ENCODE results near the gene OR1J1.
A peak's percentile ranks its signal among the peaks of the same experiment; 100 is the strongest.

The OR1J1 gene, protein sequence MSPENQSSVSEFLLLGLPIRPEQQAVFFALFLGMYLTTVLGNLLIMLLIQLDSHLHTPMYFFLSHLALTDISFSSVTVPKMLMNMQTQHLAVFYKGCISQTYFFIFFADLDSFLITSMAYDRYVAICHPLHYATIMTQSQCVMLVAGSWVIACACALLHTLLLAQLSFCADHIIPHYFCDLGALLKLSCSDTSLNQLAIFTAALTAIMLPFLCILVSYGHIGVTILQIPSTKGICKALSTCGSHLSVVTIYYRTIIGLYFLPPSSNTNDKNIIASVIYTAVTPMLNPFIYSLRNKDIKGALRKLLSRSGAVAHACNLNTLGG

DNA sequence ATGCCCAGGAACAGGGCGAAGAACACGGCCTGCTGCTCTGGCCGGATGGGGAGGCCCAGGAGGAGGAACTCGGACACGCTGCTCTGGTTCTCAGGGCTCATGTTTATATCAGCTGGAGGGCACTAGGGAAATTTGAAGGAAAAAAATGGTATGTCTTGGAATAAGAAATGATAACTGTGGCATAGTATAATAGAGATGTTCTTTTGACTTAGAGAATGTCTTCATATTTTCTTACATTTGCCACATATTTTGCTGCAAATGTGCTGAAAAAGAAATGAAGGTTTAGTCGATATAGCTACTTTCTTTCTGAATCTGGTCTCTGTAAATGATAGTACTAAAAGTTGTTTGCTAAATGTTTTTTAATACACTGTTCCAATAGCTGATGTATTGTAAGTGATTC, at the start of gene OR1J1:
Gene OR1J1 (minus strand): TSS at position 101 of the 400 bp plus-strand sequence. CDS start 0 bp downstream, at position 101.
- no peak for DNase-seq (ENCODE audit: low read depth)

DNA sequence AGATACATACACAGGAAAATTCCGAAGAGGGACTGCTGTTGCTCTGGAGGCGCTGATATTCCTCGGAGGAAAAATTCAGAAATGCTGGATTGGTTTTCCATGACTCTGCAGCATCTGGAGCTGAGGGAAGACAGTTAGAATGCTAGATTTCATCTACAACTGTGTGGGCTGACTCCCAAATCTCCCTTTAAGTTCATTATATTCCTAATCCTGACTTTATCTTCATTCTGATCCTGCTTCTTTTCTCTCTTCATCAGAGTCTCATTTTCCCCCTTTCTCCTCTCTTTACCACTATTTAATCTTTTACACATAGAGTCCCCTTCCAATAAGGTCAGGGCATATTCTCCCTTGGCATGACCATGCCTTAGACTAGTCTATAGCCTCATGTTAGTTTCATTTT, 49.5 kb upstream of the OR1J1 start, which contains the start of gene OR1N1:
Gene OR1N1 (minus strand): TSS at position 101 of the 400 bp plus-strand sequence. CDS start 0 bp downstream, at position 101.
- DNase-seq (ENCODE audit: low read depth), result no peak

DNA sequence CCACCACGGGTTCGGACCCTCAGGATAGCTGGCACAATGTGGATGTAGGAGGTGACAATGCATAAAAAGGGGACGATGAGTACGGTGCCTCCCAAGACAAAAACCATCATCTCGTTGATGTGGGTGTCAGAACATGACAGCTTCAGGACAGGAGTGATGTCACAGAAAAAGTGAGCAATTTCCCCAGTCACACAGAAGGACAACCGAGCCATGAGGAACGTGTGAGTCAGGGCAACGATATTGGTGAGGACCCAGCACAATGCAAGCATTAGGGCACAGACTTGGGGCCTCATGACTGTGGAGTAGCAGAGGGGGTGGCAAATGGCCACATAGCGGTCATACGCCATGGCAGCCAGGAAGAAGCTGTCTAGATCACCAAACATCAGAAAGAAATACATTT, 48.9 kb upstream of the OR1J1 start:
- DNase-seq (ENCODE audit: low read depth), result no peak

DNA sequence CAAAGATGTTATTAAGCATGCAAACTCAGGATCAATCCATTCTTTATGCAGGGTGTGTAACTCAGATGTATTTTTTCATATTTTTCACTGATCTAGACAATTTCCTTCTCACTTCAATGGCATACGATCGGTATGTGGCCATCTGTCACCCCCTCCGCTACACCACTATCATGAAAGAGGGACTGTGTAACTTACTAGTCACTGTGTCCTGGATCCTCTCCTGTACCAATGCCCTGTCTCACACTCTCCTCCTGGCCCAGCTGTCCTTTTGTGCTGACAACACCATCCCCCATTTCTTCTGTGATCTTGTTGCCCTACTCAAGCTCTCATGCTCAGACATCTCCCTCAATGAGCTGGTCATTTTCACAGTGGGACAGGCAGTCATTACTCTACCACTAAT, 41.6 kb upstream of the OR1J1 start:
- DNase-seq (ENCODE audit: low read depth), result no peak

DNA sequence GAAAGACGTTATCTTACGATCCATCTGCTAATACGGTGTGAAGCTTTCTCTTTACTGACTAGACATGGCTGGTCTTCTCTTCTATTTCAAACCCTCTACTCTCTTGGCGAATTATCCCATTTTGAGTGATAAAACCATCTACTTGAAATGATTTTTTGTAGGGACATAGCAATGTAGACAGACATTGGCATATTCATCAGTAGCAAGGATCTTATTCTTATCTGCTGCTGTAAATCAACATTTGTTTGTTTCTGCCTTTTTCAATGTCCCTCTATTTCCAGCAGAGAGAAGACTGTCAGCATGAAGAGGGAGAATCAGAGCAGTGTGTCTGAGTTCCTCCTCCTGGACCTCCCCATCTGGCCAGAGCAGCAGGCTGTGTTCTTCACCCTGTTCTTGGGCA, 41.1 kb upstream of the OR1J1 start, which contains the start of gene OR1J4:
Gene OR1J4 (plus strand): TSS at position 301 of the 400 bp plus-strand sequence. CDS start 0 bp downstream, at position 301.
- DNase-seq (ENCODE audit: low read depth), result no peak

DNA sequence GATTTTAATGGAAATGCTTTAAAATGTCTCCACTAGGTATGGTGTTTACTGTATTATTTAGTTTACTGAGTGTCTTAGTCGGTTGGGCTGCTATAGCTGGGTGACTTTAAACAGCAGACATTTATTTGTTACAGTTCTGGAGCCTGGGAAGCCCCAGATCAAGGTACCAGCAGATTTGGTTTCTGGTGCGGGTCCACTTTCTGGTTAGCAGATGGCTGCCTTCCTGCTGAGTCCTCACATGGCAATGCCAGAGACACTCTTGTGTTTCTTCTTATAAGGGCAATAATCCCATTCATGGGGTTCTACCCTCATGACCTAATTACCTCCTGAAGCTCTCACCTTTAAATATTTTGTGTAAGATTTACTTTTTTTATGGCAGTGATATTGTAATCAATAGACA, 40.5 kb upstream of the OR1J1 start:
- no peak for DNase-seq (ENCODE audit: low read depth)

DNA sequence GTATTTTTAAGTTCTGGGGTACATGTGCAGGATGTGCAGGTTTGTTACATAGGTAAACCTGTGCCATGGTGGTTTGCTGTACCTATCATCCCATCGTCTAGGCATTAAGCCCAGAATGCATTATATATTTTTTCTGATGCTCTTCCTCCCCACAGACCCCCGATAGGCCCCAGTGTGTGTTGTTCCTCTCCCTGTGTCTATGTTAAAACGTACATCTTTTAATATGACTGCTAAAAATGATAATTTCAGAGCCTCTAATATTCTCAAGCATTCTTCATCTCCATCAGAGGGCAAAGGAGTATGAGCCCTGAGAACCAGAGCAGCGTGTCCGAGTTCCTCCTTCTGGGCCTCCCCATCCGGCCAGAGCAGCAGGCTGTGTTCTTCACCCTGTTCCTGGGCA, 32.8 kb upstream of the OR1J1 start, which contains the start of gene OR1J2:
Gene OR1J2 (plus strand): TSS at position 301 of the 400 bp plus-strand sequence. CDS start 0 bp downstream, at position 301.
- DNase-seq (ENCODE audit: low read depth), result no peak

DNA sequence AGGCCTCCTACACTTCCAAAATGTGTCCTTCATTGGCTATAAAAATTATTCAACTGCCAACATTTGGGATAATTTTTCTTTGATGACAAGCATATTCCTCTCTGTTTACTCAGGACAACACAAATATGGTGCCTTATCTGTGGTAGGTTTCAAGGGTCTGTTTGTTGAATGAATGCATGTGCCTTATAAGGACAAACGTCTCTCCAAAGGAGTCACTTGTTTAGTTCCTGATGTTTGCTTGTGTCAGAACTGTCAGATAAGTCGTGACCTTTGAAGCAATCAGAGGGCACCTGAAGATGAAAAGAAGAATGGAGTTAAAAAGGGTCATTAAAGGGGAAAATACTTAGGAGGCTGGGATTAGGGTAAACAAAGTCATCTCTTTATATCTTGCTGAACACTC, 29.2 kb upstream of the OR1J1 start:
- no peak for DNase-seq (ENCODE audit: low read depth)

DNA sequence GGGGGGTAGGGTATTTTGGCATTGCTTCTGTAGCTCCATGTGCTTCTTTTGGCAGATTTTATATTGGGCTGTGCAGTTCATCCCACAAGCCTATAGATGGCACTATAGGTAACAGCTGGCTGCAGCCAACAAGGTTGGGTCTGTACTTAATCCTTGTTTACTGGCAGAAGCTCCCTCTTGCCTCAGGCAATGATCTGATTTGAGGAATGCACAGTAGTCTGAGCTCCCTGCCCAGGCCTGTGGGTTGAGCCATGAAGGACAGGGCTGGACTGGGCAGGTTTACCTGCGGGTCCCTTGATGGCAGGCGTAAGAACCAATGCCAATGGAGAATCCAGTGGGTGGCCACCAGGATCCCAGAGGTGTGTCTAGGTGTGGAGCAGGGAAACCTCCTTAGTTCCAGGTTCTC, 21.2 kb upstream of the OR1J1 start:
- no peak for DNase-seq (ENCODE audit: low read depth)

DNA sequence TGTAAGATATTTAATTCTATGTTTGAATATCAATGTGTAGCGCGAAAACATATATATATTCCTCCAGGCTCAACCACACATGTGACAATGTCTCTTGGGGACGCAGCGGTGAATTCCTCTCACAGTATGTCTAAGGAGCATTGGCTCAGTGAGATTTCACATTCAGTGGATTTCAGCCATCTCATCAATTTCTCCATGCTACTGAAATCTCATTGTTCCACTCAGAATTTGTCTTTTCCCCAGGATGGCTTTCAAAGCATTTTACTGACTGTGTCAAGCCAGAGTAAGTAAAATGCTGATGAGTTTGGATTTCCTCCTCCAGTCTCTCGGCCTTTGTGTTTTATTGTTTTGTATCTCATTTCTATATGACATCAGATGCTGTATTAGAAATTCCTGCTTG, 1.3 kb upstream of the OR1J1 start:
- no peak for DNase-seq (ENCODE audit: low read depth)

DNA sequence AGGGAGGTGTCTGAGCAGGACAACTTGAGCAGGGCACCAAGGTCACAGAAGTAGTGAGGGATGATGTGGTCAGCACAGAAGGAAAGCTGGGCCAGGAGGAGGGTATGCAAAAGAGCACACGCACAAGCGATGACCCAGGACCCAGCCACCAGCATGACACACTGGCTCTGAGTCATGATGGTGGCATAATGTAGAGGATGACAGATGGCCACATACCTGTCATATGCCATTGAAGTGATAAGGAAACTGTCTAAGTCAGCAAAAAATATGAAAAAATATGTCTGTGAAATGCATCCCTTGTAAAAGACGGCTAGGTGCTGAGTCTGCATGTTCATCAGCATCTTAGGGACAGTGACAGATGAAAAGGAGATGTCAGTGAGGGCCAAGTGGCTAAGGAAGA, 380 bp downstream of the OR1J1 start:
- DNase-seq (ENCODE audit: low read depth), result no peak

DNA sequence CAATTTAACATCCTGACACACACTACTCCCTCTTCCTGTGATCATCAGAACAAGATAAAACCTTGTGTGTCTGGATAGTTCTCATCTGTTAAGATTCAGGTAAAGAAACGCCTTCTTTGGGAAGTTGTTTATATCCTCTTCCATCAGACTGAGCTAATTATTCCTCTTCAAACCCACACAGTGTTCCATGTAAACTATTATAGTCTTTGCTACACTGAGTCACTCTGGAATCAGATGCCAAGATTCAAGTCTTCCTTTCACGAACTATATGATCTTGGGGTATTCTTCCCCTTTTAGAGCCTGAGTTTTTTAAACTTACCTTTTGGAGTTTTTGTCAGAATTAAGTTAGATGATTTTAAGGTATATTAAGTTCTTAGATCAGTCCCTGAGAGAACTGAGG, 2.0 kb downstream of the OR1J1 start:
- DNase-seq (ENCODE audit: low read depth), result no peak

DNA sequence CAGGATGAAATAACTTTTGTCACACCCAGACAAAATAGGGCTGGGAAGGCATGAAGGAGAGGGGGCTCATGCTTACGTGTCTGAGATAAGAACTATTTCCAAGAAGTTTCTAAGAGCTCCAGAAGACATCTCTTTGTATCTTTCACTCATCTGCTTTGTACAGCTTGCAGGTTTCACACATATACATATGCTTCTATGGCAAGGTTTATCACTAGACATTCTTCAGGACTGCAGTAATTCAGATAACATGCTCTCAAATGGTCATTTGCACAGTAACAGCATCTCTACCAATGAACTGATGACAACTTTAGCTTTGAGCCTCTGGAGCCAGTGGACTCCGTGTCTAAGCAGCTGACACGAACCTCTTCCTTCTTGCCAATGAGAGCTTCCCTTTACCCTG, 3.2 kb downstream of the OR1J1 start:
- DNase-seq (ENCODE audit: low read depth), result no peak

DNA sequence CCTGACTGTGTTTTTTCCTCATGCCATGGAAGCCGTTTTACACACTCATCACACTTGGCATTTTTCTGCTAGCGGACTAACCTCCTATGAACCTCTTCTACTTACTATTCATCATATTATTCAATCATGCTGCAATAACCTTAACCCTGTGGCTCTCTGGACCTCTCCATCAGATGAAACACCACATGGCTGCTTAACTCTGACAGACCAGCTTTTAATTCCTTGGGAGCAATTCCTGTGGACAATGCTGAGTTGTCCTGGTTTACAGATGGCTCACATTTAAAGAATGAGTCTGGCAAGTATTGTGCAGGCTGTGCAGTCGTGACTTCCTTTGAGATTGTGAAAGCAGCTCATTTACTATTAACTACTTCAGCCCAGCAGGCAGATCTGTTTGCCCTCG, 9.0 kb downstream of the OR1J1 start:
- DNase-seq (ENCODE audit: low read depth), result no peak

DNA sequence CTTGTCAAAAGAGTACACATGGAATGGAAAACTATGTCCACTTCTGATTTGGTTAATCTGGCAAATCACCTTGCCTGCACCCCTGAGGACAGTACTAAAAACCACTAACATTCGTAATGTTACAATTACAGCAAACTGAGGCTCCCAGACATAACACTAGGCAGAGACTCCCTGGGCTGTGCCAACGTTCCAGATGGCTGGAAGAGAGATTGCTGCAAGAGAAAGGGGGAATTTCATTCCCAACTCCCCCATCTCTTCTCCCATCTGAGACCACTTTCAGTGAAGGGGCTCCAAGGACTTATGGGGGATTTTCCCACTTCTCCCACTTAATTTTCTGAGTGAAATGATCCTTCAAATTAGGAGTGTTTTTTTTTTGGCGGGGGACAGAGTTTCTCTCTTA, 11.3 kb downstream of the OR1J1 start:
- DNase-seq (ENCODE audit: low read depth), result no peak

DNA sequence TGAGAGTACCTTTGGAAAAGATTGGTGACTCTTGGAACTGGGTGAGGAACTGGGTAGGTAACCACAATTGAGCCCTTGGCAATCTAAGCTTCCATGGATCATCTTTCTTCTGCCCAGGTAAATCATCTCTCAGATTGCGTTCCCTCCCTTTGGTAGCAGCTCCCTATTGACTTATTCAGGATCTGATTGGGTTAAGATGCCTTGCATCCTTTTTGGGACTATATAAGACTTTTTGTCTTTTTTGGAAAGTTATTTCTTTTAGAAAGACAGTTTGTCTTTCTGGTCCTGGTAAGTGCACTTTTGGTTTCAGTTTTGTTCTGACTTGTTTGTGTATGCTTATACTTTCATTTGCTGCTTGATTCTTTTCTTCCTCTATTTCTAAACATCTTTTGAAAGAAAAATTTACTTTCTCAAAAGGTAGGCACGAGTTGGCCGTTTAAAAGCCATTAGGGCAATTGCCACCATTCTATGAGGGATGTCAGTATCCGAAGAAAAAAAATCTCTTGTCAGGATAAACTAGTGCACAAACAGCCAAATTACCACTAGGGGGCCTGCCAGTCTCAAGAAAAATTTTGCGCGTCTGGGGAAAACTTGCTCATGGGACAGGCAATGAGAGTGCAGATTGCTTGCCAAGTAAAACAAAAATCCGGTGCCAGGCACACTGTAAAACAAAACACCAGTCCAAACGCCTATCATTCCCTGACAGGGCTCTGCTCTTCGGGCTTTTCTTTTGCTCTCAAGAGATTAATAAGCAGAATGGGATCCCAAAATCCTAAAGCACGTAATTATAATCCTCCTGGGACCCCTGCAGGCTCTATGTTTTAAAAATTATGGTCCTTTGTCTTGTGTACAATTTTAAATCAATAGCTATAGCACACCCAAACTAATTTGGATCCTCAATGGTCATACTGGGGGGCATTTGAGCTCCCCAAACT, 12.8 kb downstream of the OR1J1 start:
- peak; percentile 17 for DNase-seq (ENCODE audit: low read depth)

DNA sequence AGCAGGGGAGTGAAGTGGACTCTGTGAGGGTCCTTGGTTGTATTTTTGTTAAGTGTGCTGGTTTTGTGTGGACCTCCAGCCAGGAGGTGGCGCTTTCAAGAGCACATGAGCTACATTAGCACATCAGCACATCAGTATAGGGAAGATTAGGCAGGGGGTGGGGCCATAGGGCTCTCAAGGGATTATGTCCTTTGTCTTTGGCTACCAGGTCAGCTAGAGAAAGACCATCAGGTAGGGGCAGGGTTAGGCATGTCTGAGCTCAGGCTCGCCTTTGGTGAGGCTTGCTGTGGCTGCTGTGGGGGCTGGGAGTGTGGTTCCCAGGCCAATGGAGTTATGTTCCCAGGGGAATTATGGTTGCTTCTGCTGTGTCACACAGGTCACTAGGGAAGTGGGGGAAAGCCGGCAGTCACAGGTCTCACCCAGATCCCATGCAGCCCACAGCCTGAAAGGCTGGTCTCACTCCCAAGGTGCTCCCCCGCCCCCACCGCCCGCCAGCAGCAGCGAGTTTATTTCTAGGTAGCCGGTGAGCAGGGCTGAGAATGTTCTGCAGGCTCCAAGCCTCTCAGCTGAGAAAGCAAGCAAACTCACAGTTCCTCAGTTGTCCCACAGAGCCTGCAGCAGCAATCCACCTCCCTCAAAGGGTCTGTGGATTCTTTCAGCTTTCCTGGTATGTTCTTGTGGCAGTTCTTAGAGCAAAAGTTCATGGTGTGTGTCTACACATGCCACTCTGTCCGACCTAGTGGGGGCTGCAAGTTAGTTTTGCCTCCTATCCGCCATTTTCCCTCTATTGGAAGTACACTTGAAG, 13.7 kb downstream of the OR1J1 start:
- DNase-seq (ENCODE audit: low read depth), result no peak

DNA sequence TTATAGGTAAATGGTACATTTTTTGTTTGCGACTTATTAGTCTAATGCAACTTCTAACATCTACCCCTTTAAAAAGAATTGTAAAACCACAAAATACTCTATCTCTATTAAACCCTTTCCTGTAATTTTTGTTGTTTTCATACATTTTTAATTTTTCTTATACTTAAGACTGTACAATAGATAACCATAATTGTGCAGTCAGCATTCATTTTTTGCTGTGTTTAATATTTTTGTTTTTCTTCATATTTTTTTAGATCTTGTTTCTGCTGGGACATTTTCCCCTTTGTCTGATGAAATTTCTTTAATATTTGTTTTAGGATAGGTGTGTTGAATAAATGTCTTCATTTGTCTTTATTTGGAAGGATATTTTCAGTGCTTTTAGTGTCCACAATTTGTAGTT, 19.9 kb downstream of the OR1J1 start:
- DNase-seq (ENCODE audit: low read depth), result no peak

DNA sequence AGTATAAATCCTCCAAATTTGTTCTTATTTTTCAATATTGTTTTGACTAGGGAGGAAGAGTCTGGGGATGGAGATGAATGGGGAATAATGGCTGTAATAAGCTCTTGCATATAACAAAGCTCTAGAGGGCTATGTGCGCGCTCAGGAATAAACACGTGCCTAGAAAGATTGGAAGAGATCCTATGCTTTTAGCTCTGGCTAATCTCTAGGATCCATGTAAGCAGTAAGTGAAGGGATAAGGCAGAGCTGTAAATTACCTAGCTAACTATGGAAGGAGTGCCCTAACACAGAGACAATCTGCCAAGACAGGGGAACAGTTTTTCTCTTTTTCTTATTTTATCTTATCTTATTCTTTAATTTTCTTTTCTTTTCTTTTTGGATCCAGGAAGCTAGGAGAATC, 21.6 kb downstream of the OR1J1 start:
- no peak for DNase-seq (ENCODE audit: low read depth)

DNA sequence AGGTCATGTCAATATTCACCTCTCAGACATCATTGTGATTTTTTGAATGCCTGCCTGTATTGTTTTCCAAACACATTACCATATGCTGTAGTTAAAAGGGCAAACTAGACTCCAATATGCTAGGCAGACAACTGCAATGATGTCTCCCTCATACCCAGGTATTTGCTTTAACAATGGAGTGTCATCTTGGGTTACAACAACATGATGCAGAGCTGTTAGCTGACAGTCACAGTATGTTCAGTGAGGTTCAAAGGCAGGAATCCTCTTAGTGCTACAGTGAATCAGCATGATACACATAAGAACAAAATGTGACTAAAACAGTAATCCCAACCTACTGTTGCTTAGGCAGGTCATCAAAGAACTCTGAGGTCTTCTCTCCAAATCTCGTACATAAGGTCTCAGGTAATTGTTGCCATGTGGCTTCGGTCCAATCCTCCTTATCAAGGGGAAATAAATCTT, 24.0 kb downstream of the OR1J1 start:
- no peak for DNase-seq (ENCODE audit: low read depth)

DNA sequence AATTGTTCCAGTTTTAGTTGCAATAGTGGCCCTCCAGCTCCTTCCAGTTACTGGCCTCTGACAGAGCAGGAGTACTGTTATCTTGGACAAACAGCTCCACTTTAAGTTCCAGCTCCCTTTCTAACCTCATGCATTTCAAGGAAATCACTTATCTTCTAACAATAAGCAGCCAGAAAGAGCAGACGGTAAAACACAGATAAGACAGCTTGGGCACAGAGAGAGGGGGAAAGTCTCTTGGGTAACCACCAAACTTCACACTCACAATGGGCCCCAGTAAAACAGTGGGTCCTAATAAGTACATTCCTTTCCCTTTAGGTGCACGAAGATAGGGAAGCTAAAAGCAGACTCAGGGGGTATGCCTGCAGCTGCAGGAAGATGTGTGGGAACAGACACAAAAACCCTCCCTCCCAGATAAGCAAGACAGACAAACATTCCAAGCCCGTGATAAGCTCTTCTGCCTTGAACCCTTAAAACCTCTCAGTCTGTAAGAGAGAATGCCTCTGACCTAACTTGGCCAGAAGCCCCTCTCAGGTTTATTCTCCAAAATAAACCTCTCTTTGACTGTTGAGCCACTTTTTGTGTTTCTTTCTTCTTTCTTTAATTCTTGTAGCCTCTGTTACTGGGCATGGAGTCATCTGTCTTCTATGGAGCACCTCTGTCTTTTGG, 30.8 kb downstream of the OR1J1 start:
- no peak for DNase-seq (ENCODE audit: low read depth)
